GM13976 (cell line): Measurements from ENCODE around the gene TENM4.

ENCODE experiments used
- DNase-seq: peaks from one replicate; pipeline ENCODE4 v3.0.0; 2012; ENCODE audit warnings: low spot score
- CTCF ChIP-seq: IDR thresholded peaks from 2 replicates; pipeline ENCODE4 v1.5.1; 2012; ENCODE audit warnings: borderline replicate concordance, mild to moderate bottlenecking; ENCODE audit not compliant: insufficient read depth; ENCODE audit errors: extremely low read depth, missing control alignments, control extremely low read depth
- in situ Hi-C: fragments of 300-500 bp; cut with MboI; formaldehyde crosslinking; loops from one replicate; pipeline ENCODE4 v1.12.0; 2022; ENCODE audit warnings: low sequenced_read_pairs, mixed read lengths, inconsistent platforms; ENCODE audit not compliant: unreplicated experiment

Gene TENM4

GRCh38 chr11:78952175-78952574, 488.7 kb downstream of the TENM4 start:
- DNase-seq, result no peak
- in situ Hi-C loops, result no loop called here
- TF ChIP-seq CTCF, result no peak

GRCh38 chr11:78949976-78950690, 490.7 kb downstream of the TENM4 start:
- TF ChIP-seq CTCF, result no peak
- in situ Hi-C loops, result no loop called here
- no peak for DNase-seq

- no peak for TF ChIP-seq CTCF
- DNase-seq, result no peak
- in situ Hi-C loops, result no loop called here
Observed at GRCh38 chr11:78946945-78947902, 493.6 kb downstream of the TENM4 start.

GRCh38 chr11:78943841-78944240, 497.0 kb downstream of the TENM4 start:
- TF ChIP-seq CTCF, result no peak
- no peak for DNase-seq

GRCh38 chr11:78943154-78943553, 497.7 kb downstream of the TENM4 start:
- TF ChIP-seq CTCF, result no peak
- in situ Hi-C loops, result no loop called here
- no peak for DNase-seq

More at GRCh38 chr11:78943841-78944240, 497.0 kb downstream of the TENM4 start:
- in situ Hi-C loops, result no loop called here

GRCh38 chr11:78941226-78941851, 499.5 kb downstream of the TENM4 start:
- in situ Hi-C loops, result no loop called here
- no peak for TF ChIP-seq CTCF
- no peak for DNase-seq
